ENCODE measurements around the gene BCL2.

- TF ChIP-seq CTCF (IDR thresholded peaks at IDR 0.05) (no peak), POLR2A (IDR thresholded peaks at IDR 0.05) (no peak)
These were observed 170.3 kb downstream of the BCL2 start for GRCh38 chr18:63149302-63149587.

All from Peyer's patch (tissue), 4 donors.